OCI-M1 (cell line): ENCODE measurements around the gene CHST11.
A peak's percentile ranks its signal among the peaks of the same experiment; 100 is the strongest.
"Not testable (repeated sequence)": the region's sequence is repeated elsewhere in the genome, so short reads cannot be mapped to it uniquely, and the experiment has no call there.

Experiments used
- DNase-seq: peaks from one replicate; lab custom pipeline; 2025; lab: John Stamatoyannopoulos, UW

The CHST11 gene

GRCh38 chr12:104604070-104604994 lies 147.6 kb downstream of the CHST11 start:
- peak; percentile 62 for DNase-seq

DNA sequence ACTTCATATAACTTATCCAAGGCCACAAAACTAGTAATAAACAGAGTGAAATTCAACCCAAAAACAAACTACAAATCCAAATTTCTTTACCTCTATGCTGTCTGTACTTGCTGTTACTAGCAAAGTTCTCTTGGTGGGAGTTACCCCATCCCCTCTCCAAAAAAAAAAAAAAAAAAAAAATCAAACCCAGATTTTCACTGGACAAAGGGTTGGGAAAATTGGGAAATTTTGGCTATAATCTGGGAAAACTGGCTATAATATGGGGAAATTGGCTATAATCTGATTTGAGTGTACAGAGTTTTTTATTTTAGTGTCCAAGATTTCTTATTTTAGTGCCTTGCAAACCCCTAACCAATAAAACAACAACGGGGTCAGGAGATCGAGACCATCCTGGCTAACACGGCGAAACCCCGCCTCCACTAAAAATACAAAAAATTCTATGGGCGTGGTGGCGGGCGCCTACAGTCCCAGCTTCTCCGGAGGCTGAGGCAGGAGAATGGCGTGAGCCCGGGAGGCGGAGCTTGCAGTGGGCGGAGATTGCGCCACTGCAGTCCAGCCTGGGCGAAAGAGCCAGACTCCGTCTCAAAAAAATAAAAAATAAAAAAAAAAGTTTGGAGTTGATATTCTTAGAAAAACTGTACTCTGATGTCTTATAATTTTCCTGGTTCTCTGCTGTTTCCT lies 148.4 kb downstream of the CHST11 start:
- DNase-seq = no peak

DNA sequence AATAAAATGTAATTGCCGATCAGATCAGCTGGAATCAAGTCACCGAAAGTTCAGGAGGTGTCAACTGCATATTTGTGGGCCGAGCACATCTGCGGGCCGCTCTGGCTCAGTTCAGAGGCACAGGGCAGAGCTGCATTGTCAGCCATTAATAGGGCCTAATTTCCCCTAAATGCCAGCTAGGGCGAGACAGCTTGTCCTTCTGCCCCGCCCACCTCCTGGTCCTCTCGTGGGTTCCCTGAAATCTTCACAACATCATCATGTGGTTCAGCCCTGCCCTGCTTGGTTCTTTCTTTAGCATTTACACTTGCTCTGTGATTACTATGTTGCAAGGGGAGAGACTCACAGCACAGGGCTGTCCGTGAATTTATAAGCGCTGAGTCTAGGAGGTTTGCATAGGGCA lies 148.9 kb downstream of the CHST11 start:
- DNase-seq = no peak

DNA sequence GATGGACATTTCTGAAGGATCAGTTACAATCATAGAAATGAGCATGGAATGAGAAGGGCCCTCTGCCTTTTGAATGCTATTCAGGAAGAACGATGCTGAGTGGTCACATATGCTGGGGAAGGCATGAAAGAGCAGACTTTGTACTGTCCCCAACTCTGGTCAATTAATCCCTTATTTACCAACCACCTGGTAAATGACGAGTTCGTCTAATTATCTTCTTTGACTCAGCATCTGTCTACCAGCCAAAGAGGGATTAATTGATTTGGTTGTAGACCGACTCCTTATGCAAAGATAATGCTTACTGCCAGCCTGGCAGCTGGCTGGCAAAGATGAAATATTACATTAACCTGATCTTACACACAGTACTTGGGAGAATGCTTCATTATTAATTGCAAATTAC lies 152.2 kb downstream of the CHST11 start:
- DNase-seq = no peak

- DNase-seq = no peak
Measured at GRCh38 chr12:104609445-104609844, 152.7 kb downstream of the CHST11 start.

GRCh38 chr12:104610513-104611235 lies 153.9 kb downstream of the CHST11 start:
- DNase-seq = no peak

- no peak for DNase-seq
Measured at GRCh38 chr12:104611671-104612070, 154.9 kb downstream of the CHST11 start.

- DNase-seq = not testable (repeated sequence)
Measured at GRCh38 chr12:104613372-104613771, 156.6 kb downstream of the CHST11 start.

GRCh38 chr12:104615048-104615561 lies 158.4 kb downstream of the CHST11 start:
- no peak for DNase-seq

GRCh38 chr12:104618691-104619090 lies 161.9 kb downstream of the CHST11 start:
- DNase-seq = no peak

GRCh38 chr12:104619305-104619704 lies 162.6 kb downstream of the CHST11 start:
- no peak for DNase-seq

GRCh38 chr12:104620837-104621531 lies 164.2 kb downstream of the CHST11 start:
- no peak for DNase-seq

GRCh38 chr12:104622928-104623327 lies 166.2 kb downstream of the CHST11 start:
- DNase-seq = no peak

GRCh38 chr12:104623883-104624282 lies 167.1 kb downstream of the CHST11 start:
- no peak for DNase-seq

DNA sequence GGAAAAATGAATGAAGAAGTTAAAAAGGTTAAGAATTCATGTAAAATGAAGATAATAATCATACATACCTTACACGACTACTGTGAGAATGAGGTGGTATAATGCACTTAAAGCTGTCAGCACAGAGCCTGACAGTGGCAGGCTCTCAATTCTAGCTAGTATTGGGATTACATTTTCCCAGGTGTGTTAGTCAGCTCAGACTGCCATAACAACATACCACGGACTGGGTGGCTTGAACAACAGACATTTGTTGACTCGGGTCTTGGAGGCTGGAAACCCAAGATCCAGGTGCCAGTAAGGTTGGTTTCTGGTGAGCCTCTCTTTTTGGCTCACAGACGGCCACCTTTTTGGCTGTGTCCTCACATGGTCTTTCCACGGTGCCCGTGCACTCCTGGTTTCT lies 167.8 kb downstream of the CHST11 start:
- DNase-seq = no peak

DNA sequence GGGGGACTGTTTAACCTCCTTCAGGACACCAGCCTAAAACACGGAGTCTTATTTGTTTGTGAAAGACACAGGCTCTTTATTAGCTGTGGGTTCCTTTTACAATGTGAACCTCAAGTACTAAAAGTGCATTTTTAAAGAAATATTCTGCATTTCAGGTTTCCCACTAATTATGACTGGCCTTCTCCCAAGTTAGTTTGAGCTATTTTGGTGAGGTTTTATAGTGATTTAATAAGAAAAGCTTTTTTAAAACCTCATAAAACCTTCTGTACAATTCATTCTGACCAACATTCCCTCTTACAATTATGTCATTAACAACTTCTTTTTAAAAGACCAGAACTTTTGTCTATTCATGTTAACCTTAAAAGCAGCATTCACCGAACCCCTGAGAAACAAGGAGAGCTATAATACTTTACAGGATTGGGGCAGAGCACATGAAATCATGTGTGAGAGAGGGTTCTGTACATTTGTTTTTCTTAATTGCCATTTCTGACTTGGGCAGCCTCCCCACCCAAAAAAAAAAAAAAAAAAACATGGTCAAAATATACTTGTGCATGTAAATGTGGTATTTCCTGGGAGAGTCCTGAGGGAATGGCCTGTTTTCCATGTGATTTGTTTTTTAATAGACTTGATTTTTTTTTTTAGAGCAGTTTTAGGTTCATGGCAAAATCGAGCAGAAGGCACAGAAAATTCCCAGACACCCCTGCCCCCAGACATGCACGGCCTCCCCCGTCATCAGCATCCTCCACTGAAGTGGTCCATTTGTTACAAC lies 169.5 kb downstream of the CHST11 start:
- no peak for DNase-seq

DNA sequence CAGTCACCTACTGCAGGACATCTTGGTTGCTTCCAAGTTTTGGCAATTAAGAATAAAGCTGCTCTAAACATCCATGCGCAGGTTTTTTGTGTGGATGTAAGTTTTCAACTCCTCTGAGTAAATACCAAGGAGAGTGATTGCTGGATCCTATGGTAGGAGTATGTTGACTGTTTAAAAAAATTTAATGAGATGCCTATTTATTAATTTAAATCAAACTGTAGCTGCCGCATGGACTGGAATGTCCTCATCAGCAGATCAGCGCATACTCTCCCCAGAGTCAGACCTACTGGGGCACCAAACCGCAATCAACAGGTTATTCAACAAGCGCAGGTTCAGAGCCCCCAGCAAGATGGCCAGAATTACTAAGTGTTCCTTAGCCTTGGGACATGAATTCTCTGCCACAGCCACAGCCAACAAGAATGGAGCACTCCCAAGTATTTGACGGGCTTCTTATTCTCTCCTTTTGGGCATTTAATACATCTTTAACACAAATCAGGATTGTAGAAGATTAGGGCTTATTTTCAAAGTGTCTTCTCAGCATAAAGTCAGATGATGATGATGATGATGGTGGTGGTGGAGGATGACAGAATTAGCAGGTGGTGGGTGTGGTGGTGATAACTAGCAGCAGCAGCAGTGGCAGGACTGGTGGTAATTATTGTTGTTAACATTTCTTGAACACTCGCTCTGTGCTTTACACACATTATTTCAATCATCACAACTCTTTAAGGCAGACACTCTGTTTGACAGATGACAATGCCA lies 170.7 kb downstream of the CHST11 start:
- no peak for DNase-seq

DNA sequence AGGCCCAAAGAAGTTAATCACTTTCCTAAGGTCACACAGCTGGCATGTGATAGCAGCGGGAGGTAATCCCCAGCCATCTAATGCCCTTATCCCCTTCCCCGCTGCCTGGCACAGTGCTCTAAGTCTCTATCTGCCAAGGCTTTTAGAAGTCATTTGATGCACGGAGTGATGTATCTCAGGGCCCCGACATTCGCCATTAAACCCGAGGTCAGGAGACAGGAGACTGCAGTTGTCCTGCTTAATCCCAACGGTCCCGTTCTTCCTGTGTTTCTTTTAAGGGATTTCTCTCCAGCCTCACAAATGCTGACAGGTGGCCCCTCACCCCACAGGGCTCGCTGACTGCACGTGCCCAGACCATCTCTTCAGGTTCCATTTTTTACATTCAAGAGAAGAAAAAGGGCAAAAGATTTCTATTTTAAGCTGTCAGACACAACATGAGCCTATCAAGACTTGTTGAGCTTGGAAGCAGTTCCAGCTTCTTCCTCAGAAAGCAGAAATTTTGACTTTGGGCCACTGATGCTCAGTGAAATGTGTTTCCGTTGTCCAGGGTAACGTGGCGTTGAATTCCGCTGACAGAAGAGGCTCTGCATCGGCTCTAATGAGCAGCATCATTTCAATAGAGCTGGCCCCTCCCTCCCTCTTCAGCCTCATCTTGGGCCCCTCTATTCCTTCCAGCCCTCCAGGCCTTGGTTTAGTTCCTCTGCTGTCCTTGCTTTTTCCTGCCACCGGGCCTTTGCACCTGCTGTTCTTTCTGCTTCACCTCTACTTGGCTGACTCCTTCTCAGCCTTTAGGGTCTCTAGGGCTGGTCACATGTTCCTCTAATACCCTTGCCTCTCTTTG lies 171.5 kb downstream of the CHST11 start:
- DNase-seq = no peak

GRCh38 chr12:104628831-104629135 lies 172.0 kb downstream of the CHST11 start:
- DNase-seq = no peak
